CD8-positive, alpha-beta memory T cell (primary cell): Measurements from ENCODE around the gene EDNRA. TPM values are rescaled to one million over a fixed set of nuclear protein-coding genes. Genes with fewer than 3 reads are reported as not detected.

Experiments used
- CTCF ChIA-PET: fragments of 350-600 bp; sonication (Branson Sonifier 250); formaldehyde crosslinking; loops from one replicate; lab custom pipeline; 2021; ENCODE audit warnings: antibody characterized with exemption; lab: Charles Lee
- POLR2A ChIA-PET: fragments of 350-600 bp; sonication (Branson Sonifier 250); formaldehyde crosslinking; loops from one replicate; lab custom pipeline; 2021; ENCODE audit warnings: antibody characterized with exemption; lab: Charles Lee
- DNase-seq, 5 donors: peaks; one replicate each; pipeline versions ENCODE4 v3.0.0 to v3.0.0-alpha.2; 2020 to 2022; ENCODE audit warnings: mixed read lengths in 1 of 5
- H3K27ac ChIP-seq: one replicate; pipeline ENCODE4 v1.7.0; 2013; ENCODE audit warnings: low read depth, mild to moderate bottlenecking, low read length, moderate library complexity
- H3K27me3 ChIP-seq: 2 replicates; pipeline ENCODE4 v1.7.0; 2013; ENCODE audit warnings: low read length, mild to moderate bottlenecking; ENCODE audit not compliant: insufficient read depth, poor library complexity, severe bottlenecking
- H3K36me3 ChIP-seq: 2 replicates; pipeline ENCODE4 v1.7.0; 2013; ENCODE audit warnings: mild to moderate bottlenecking, low read length, moderate library complexity; ENCODE audit not compliant: insufficient read depth
- H3K4me1 ChIP-seq: 2 replicates; pipeline ENCODE4 v1.7.0; 2013; ENCODE audit warnings: mild to moderate bottlenecking, low read length, moderate library complexity; ENCODE audit not compliant: insufficient read depth
- H3K4me3 ChIP-seq: 2 replicates; pipeline ENCODE4 v1.7.0; 2013; ENCODE audit warnings: mild to moderate bottlenecking, low read length
- H3K9me3 ChIP-seq: 2 replicates; pipeline ENCODE4 v1.7.0; 2013; ENCODE audit warnings: mild to moderate bottlenecking, low read length
- H3K27ac Mint-ChIP-seq, 8 donors: one replicate each; pipeline ENCODE4 v1.8.0; 2020 to 2021; ENCODE audit warnings: mixed read lengths in 8 of 8, mild to moderate bottlenecking in 6 of 8, inconsistent platforms in 3 of 8, moderate library complexity in 3 of 8
- H3K27me3 Mint-ChIP-seq, 2 donors: one replicate each; pipeline ENCODE4 v1.8.0; 2020 to 2021; ENCODE audit warnings: mixed read lengths in 2 of 2, mild to moderate bottlenecking in 1 of 2, moderate library complexity in 1 of 2
- H3K36me3 Mint-ChIP-seq, 3 donors: one replicate each; pipeline ENCODE4 v1.8.0; 2020 to 2021; ENCODE audit warnings: mixed read lengths in 3 of 3, inconsistent platforms in 1 of 3, mild to moderate bottlenecking in 1 of 3
- H3K4me1 Mint-ChIP-seq, 3 donors: one replicate each; pipeline ENCODE4 v1.8.0; 2020 to 2021; ENCODE audit warnings: mixed read lengths in 3 of 3, inconsistent platforms in 1 of 3, mild to moderate bottlenecking in 1 of 3
- H3K4me3 Mint-ChIP-seq, 7 donors: one replicate each; pipeline ENCODE4 v1.8.0; 2020 to 2021; ENCODE audit warnings: mixed read lengths in 7 of 7, mild to moderate bottlenecking in 6 of 7, moderate library complexity in 4 of 7, inconsistent platforms in 2 of 7
- H3K9me3 Mint-ChIP-seq, 5 donors: one replicate each; pipeline ENCODE4 v1.8.0; 2020 to 2022; ENCODE audit warnings: mixed read lengths in 5 of 5, mild to moderate bottlenecking in 3 of 5, moderate library complexity in 2 of 5, inconsistent platforms in 1 of 5
- polyA plus RNA-seq: library from polyadenylated mRNA; unstranded; fragments of 300-500 nt; fragmentation: Illumina TruSeq; gene quantifications from one replicate; pipeline ENCODE4 v1.2.3, GENCODE V29; 2021
- total RNA-seq, 2 experiments: library from RNA; stranded (reverse); gene quantifications; one replicate each; pipeline ENCODE4 v1.2.3, GENCODE V29; 2021

EDNRA gene
- total and polyA plus RNA-seq, 3 experiments from 2014 or later: not detected

GRCh38 chr4:147465461-147465860, 15.4 kb upstream of the EDNRA start:
- POLR2A ChIA-PET: no interaction called here
- Mint-ChIP-seq H3K27ac (no peak overlapping the region), H3K27me3 (peaks cover 0 to 1% of the 10 kb centered on the region in 2 donors)

GRCh38 chr4:147477439-147477838, 3.5 kb upstream of the EDNRA start:
- no peak overlapping the region for H3K27ac Mint-ChIP-seq
- H3K4me1 Mint-ChIP-seq: no peaks in the 10 kb centered on the region
- Histone ChIP-seq H3K36me3 (no peaks in the 10 kb centered on the region), H3K9me3 (no peaks in the 10 kb centered on the region), H3K27me3 (peaks cover 4% of the 10 kb centered on the region), H3K4me1 (no peaks in the 10 kb centered on the region), H3K4me3 (no peak overlapping the region), H3K27ac (no peak overlapping the region)
- ChIA-PET POLR2A (no interaction called here), CTCF (no interaction called here)
- H3K36me3 Mint-ChIP-seq: no peaks in the 10 kb centered on the region
- H3K27me3 Mint-ChIP-seq: peaks cover 7 to 46% of the 10 kb centered on the region in 2 donors
- H3K9me3 Mint-ChIP-seq: peaks cover 0 to 2% (median 0%) of the 10 kb centered on the region in 5 donors
- H3K4me3 Mint-ChIP-seq: no peak overlapping the region
- no peak for DNase-seq

More at GRCh38 chr4:147465461-147465860, 15.4 kb upstream of the EDNRA start:
- CTCF ChIA-PET: no interaction called here
- Mint-ChIP-seq H3K36me3 (peaks cover 0 to 4% (median 0%) of the 10 kb centered on the region in 3 donors), H3K9me3 (peaks cover 0 to 8% (median 2%) of the 10 kb centered on the region in 5 donors), H3K4me1 (no peaks in the 10 kb centered on the region), H3K4me3 (no peak overlapping the region)
- Histone ChIP-seq H3K4me3 (no peak overlapping the region), H3K27me3 (no peaks in the 10 kb centered on the region), H3K36me3 (no peaks in the 10 kb centered on the region), H3K4me1 (no peaks in the 10 kb centered on the region), H3K27ac (no peak overlapping the region), H3K9me3 (no peaks in the 10 kb centered on the region)
- no peak for DNase-seq

- Histone ChIP-seq H3K27ac (no peak overlapping the region), H3K4me3 (no peak overlapping the region), H3K36me3 (no peaks in the 10 kb centered on the region), H3K4me1 (no peaks in the 10 kb centered on the region), H3K9me3 (no peaks in the 10 kb centered on the region), H3K27me3 (peaks cover 4% of the 10 kb centered on the region)
- ChIA-PET CTCF (no interaction called here), POLR2A (no interaction called here)
- H3K27ac Mint-ChIP-seq: no peak overlapping the region
- peaks cover 10 to 48% of the 10 kb centered on the region in 2 donors for H3K27me3 Mint-ChIP-seq
- no peaks in the 10 kb centered on the region for H3K9me3 Mint-ChIP-seq
- DNase-seq: no peak
- H3K4me1 Mint-ChIP-seq: no peaks in the 10 kb centered on the region
- no peak overlapping the region for H3K4me3 Mint-ChIP-seq
- H3K36me3 Mint-ChIP-seq: no peaks in the 10 kb centered on the region
Measured at GRCh38 chr4:147479376-147479775, 1.5 kb upstream of the EDNRA start.

DNA sequence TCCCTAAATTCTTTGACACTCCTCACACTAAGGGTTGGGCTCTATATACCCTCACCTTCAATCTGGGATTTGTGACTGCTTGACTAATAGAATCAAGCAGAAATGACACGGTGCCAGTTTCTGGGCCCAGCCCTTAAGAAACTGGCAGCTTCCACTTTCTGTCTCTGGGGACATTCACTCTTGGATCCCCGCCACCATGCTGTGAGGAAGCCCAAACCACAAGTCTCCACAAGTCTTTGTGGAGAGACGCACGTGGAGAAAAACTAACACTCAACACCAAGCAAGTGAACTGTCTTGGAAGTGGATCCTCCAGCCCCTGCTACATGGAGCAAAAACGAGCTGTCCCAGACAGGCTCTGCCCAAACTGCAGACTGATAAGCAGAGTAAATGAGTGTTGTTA, 1.1 kb upstream of the EDNRA start:
- peak overlapping the region in 1 of 7 donors; percentile 11 for H3K4me3 Mint-ChIP-seq
- no peaks in the 10 kb centered on the region for H3K9me3 Mint-ChIP-seq
- Histone ChIP-seq H3K27ac (no peak overlapping the region), H3K4me3 (no peak overlapping the region), H3K9me3 (no peaks in the 10 kb centered on the region), H3K4me1 (no peaks in the 10 kb centered on the region), H3K36me3 (no peaks in the 10 kb centered on the region), H3K27me3 (peaks cover 4% of the 10 kb centered on the region)
- peaks cover 10 to 47% of the 10 kb centered on the region in 2 donors for H3K27me3 Mint-ChIP-seq
- POLR2A ChIA-PET: no interaction called here
- DNase-seq: no peak
- CTCF ChIA-PET: no interaction called here
- H3K27ac Mint-ChIP-seq: no peak overlapping the region
- H3K36me3 Mint-ChIP-seq: no peaks in the 10 kb centered on the region
- no peaks in the 10 kb centered on the region for H3K4me1 Mint-ChIP-seq

DNA sequence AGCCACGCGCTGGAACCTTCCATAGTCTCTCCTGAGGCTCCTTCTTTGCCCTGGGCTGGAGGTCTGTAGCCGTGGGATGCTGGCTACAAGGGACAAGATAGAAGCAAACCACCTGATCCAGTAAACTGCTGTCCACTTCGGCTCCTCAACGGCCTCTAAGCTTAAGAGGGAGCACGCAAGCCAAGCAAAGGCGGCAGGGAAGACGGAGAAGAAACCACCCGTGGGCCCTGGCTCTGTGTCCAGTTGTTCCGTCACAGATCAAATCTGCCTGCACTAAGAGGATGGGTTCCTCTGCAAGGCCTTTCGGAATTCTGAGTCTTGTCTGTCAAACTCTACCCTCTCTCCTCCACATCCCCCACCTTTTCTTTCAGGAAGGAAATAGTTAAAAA, 401 bp upstream of the EDNRA start:
- Mint-ChIP-seq H3K4me3 (no peak overlapping the region), H3K27me3 (peaks cover 10 to 47% of the 10 kb centered on the region in 2 donors), H3K4me1 (no peaks in the 10 kb centered on the region), H3K27ac (no peak overlapping the region), H3K36me3 (no peaks in the 10 kb centered on the region), H3K9me3 (no peaks in the 10 kb centered on the region)
- POLR2A ChIA-PET: no interaction called here
- Histone ChIP-seq H3K36me3 (no peaks in the 10 kb centered on the region), H3K27me3 (peaks cover 4% of the 10 kb centered on the region), H3K9me3 (no peaks in the 10 kb centered on the region), H3K4me1 (no peaks in the 10 kb centered on the region), H3K27ac (no peak overlapping the region), H3K4me3 (no peak overlapping the region)
- no peak for DNase-seq
- CTCF ChIA-PET: no interaction called here

DNA sequence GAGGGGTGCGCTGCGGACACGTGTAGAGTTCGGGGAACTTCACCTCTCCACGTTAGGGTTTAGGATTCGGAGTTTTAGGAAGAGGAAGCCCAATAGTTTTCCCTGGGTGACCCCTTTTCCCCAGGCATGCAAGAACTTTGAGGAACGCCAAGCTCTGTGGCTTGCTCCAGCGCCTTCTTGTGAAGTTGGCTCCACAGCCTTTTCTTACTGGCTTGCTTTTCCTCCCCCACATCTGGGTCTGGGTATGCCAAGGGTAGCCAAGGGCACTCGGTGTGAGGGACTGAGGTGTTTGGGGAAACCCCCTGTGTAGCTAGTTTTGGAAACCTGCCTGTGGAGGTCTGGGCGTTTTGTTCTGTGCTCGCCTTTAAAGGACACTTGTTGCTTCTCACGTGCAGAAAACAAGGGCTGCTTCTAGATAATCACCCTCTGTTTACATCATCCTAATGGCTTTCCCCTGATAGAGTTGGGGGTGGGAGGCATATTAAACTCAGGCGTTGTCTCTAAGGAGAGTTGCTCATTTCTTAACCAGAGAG, 746 bp downstream of the EDNRA start:
- Mint-ChIP-seq H3K27me3 (peaks cover 11 to 47% of the 10 kb centered on the region in 2 donors), H3K9me3 (no peaks in the 10 kb centered on the region), H3K4me3 (no peak overlapping the region), H3K36me3 (no peaks in the 10 kb centered on the region), H3K4me1 (no peaks in the 10 kb centered on the region), H3K27ac (no peak overlapping the region)
- POLR2A ChIA-PET: no interaction called here
- Histone ChIP-seq H3K36me3 (no peaks in the 10 kb centered on the region), H3K4me1 (no peaks in the 10 kb centered on the region), H3K4me3 (no peak overlapping the region), H3K9me3 (no peaks in the 10 kb centered on the region), H3K27me3 (peaks cover 4% of the 10 kb centered on the region), H3K27ac (no peak overlapping the region)
- no peak for DNase-seq
- CTCF ChIA-PET: no interaction called here

DNA sequence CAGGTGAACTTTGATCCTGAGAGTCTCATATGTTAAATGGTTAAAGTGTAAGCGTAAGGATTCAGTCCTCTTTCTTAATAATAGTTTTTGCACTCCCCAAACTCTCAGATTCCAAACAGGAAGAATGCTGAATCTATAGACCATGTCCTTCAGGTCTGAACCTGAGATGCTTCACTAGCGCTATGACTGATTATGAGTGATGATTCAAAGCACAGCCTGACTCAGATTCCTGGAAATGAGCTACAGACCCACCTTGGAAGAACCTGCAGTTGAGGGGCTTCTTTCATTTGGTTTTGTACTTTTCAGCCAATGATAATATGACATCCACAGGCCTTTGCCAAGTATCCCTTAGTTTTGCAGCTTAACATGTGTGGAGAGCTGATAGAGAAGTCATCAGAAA, 1.4 kb downstream of the EDNRA start:
- Histone ChIP-seq H3K27me3 (peaks cover 4% of the 10 kb centered on the region), H3K4me3 (no peak overlapping the region), H3K36me3 (no peaks in the 10 kb centered on the region), H3K4me1 (no peaks in the 10 kb centered on the region), H3K9me3 (no peaks in the 10 kb centered on the region), H3K27ac (no peak overlapping the region)
- ChIA-PET CTCF (no interaction called here), POLR2A (no interaction called here)
- Mint-ChIP-seq H3K9me3 (no peaks in the 10 kb centered on the region), H3K27me3 (peaks cover 12 to 46% of the 10 kb centered on the region in 2 donors), H3K36me3 (no peaks in the 10 kb centered on the region), H3K4me3 (no peak overlapping the region), H3K27ac (no peak overlapping the region), H3K4me1 (no peaks in the 10 kb centered on the region)
- DNase-seq: no peak

DNA sequence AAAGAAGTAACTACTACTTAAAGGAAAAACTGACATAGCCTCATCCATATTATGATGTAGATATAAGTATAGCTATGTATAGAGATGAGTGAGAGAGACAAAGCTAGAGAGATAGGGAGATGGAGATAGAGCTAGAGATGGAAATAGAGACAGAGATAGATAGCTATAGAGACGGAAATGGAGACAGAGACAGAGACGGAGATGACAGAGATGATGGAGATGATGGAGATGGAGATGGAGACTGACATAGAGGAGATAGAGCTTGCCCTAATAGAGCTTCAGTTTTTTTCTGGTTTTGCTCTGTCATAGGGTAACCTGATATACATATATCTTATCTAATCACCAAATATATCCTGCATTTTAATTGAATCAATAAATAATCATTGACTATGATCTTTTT, 4.3 kb downstream of the EDNRA start:
- ChIA-PET POLR2A (no interaction called here), CTCF (no interaction called here)
- Mint-ChIP-seq H3K4me1 (no peaks in the 10 kb centered on the region), H3K36me3 (no peaks in the 10 kb centered on the region), H3K27ac (peak overlapping the region in 1 of 8 donors; percentile 1), H3K4me3 (no peak overlapping the region), H3K27me3 (peaks cover 9 to 23% of the 10 kb centered on the region in 2 donors), H3K9me3 (peaks cover 0 to 2% (median 0%) of the 10 kb centered on the region in 5 donors)
- Histone ChIP-seq H3K9me3 (no peaks in the 10 kb centered on the region), H3K27me3 (no peaks in the 10 kb centered on the region), H3K27ac (no peak overlapping the region), H3K4me3 (no peak overlapping the region), H3K36me3 (no peaks in the 10 kb centered on the region), H3K4me1 (no peaks in the 10 kb centered on the region)
- DNase-seq: no peak
